GM12891 (cell line): ENCODE results near the gene ZNF385D.

Experiments
- POLR2A ChIP-seq: IDR thresholded peaks from 2 replicates; pipeline ENCODE4 v1.6.1; 2011; ENCODE audit warnings: low read depth, low read length, control low read depth
- TAF1 ChIP-seq: IDR thresholded peaks from 2 replicates; pipeline ENCODE4 v1.6.1; 2011; ENCODE audit warnings: low read depth, low read length, control low read depth

DNA sequence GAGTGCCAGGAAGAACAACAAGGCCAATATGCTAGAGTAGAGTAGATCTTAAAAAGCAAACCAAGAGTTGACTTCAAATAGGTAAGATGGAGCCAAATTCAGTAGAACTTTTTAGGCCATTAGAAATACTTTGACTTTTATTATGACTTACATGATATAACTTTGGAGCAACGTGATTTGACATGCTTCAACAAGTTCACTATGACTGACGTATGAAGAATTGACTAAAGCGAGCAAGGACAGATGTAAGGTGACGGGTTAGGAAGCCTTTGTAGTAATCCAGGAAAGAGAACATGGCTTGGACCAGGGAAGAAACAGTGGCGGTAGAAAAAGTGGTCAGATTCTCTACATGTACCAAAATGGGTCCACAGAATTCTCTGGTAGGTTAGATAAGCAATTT, 4.9 kb upstream of the ZNF385D start:
- TF ChIP-seq TAF1 (no peak), POLR2A (no peak)
